Pancreas (tissue), 10 donors: ENCODE data around the gene TAF1A. TPM values are rescaled to one million over a fixed set of nuclear protein-coding genes. Genes with fewer than 3 reads are reported as not detected.

ENCODE experiments used
- ATAC-seq, 4 donors: fragments of 200-7000 bp; cut with Tn5 transposase; one replicate each; pipeline versions ENCODE4 v1.8.0 to v1.9.1; 2020; ENCODE audit warnings: mild to moderate bottlenecking in 4 of 4, moderate library complexity in 4 of 4
- DNase-seq, 6 donors: peaks; one replicate each; pipeline ENCODE4 v3.0.0-alpha.2; 2020
- FAIRE-seq: peaks from 2 replicates; lab custom pipeline; 2012; peaks lifted over from hg19 to GRCh38; lab: Jason Lieb, UNC
- H3K27ac ChIP-seq, 4 donors: fragments of 200-600 bp; sonication (generic); 1 replicate in 3 of 4; 2 replicates in 1 of 4; pipeline versions ENCODE4 v1.5.0 to v1.8.0; 2020
- H3K27me3 ChIP-seq, 4 donors: fragments of 200-600 bp; one replicate each; pipeline ENCODE4 v1.8.0; 2021
- H3K36me3 ChIP-seq, 3 donors: fragments of 200-600 bp; sonication (generic) in 1 of 3; one replicate each; pipeline versions ENCODE4 v1.5.0 to v1.8.0; 2020 to 2021
- H3K4me1 ChIP-seq, 3 donors: fragments of 200-600 bp; one replicate each; pipeline ENCODE4 v1.8.0; 2021
- H3K4me3 ChIP-seq, 4 donors: fragments of 200-600 bp; sonication (generic) in 2 of 4; one replicate each; pipeline versions ENCODE4 v1.5.0 to v1.8.0; 2020 to 2021
- H3K9me3 ChIP-seq, 4 donors: fragments of 200-600 bp; one replicate each; pipeline ENCODE4 v1.8.0; 2021
- CTCF ChIP-seq, 4 donors: fragments of 200-600 bp; sonication (generic) in 3 of 4; IDR thresholded peaks; one replicate each; pipeline versions ENCODE4 v1.5.0 to v1.8.0; 2021; ENCODE audit warnings: antibody characterized with exemption in 4 of 4
- WGBS, 2 donors: extraction: QIAGEN DNeasy Blood & Tissue Kit; methylation state at CpG; one replicate each; pipeline ENCODE4 v1.1.7; 2013; 5-methylcytosine and 5-hydroxymethylcytosine counted together
- intact Hi-C, 3 donors: fragments of 100-400 bp; cut with DNase I; formaldehyde crosslinking; loops; one replicate each; pipeline versions ENCODE4 v1.11.1 to v1.14.2; 2022
- polyA plus RNA-seq, 2 donors: library from polyadenylated mRNA; stranded (reverse); fragments of 200-250 nt; gene quantifications; one replicate each; pipeline ENCODE4 v1.2.3, GENCODE V29; 2013
- total RNA-seq, 6 donors: library from RNA; stranded (reverse); fragmentation: NEBNext Ultra II Directional in 4 of 6; extraction: Animal tissue kit (Norgen Biotek cat#: 25700) in 4 of 6; gene quantifications; one replicate each; pipeline versions ENCODE4 v1.2.1 to v1.2.4, GENCODE V29; 2021 to 2023
- donor health status: healthy with polysubstance abuse.
- donor health status: DM: no; HTN: no; CAD: no; lungs with moderate emphysema.
- donor health status: DM: no; HTN: no; CAD: no.
- donor health status: control.
- donor health status: control.
- donor health status: Bipolar disorder and iron deficiency.
- donor health status: DM: yes; HTN: yes; CAD: no.
- donor health status: DM: no; HTN: no; CAD: no.
- donor health status: DM: no; HTN: no; CAD: no.
- donor health status: DM: yes; HTN: yes; CAD: no.

The TAF1A gene
- total and polyA plus RNA-seq, 8 donors = 1.4 to 4.1 (median 2.0) TPM

- H3K27ac ChIP-seq = no peak overlapping the region
- no peak for TF ChIP-seq CTCF (IDR thresholded peaks at IDR 0.05)
- H3K27me3 ChIP-seq = no peaks in the 10 kb centered on the region
- ATAC-seq (no peak), FAIRE-seq (no peak), DNase-seq (no peak)
- H3K4me1 ChIP-seq = no peaks in the 10 kb centered on the region
- WGBS, 2 donors = 78 to 86% methylated on average over 8 of the region's 8 CpGs
- H3K36me3 ChIP-seq = no peaks in the 10 kb centered on the region
- intact Hi-C loops = no loop called here
- H3K9me3 ChIP-seq = no peaks in the 10 kb centered on the region
- no peak overlapping the region for H3K4me3 ChIP-seq
Measured at GRCh38 chr1:222522105-222522915, 67.4 kb downstream of the TAF1A start.

GRCh38 chr1:222521299-222522104 lies 68.2 kb downstream of the TAF1A start:
- DNase-seq (no peak), FAIRE-seq (no peak), ATAC-seq (no peak)
- Histone ChIP-seq H3K9me3 (no peaks in the 10 kb centered on the region), H3K36me3 (no peaks in the 10 kb centered on the region), H3K4me3 (no peak overlapping the region), H3K27me3 (no peaks in the 10 kb centered on the region), H3K27ac (no peak overlapping the region), H3K4me1 (no peaks in the 10 kb centered on the region)
- intact Hi-C loops = no loop called here
- no peak for TF ChIP-seq CTCF (IDR thresholded peaks at IDR 0.05)
- WGBS, 2 donors = 81% methylated on average over 7 of the region's 7 CpGs

Other genes starting within 250 kb of the TAF1A start
- gene HHIPL2, start 41.8 kb downstream of the TAF1A start, total RNA-seq = under 1 TPM in 3 of 6 donors, not detected in 3; 0.06 to 0.46 (median 0.28) TPM
- gene HHIPL2, start 41.8 kb downstream of the TAF1A start, polyA plus RNA-seq = 1 to 10 TPM in 1 of 2 donors, under 1 TPM in 1; 0.46 to 1.3 TPM
- 10 to 100 TPM; 40.7 to 59.7 (median 52.3) TPM for gene MIA3, start 28.2 kb upstream of the TAF1A start, total RNA-seq
- 10 to 100 TPM; 26.9 to 29.8 TPM for gene MIA3, start 28.2 kb upstream of the TAF1A start, polyA plus RNA-seq
- gene AIDA, start 122.6 kb upstream of the TAF1A start, total RNA-seq = 10 to 100 TPM; 20.1 to 41.9 (median 28.7) TPM
- 10 to 100 TPM; 22.4 to 22.5 TPM for gene AIDA, start 122.6 kb upstream of the TAF1A start, polyA plus RNA-seq
- gene BROX, start 122.6 kb upstream of the TAF1A start, total RNA-seq = 10 to 100 TPM; 13.6 to 30.5 (median 16.2) TPM
- gene BROX, start 122.6 kb upstream of the TAF1A start, polyA plus RNA-seq = 10 to 100 TPM in 1 of 2 donors, 1 to 10 TPM in 1; 9.8 to 10.8 TPM
- gene FAM177B, start 147.3 kb upstream of the TAF1A start, total RNA-seq = under 1 TPM in 5 of 6 donors, not detected in 1; 0.20 to 0.66 (median 0.32) TPM
- under 1 TPM; 0.16 to 0.42 TPM for gene FAM177B, start 147.3 kb upstream of the TAF1A start, polyA plus RNA-seq
- gene DISP1, start 225.1 kb upstream of the TAF1A start, total RNA-seq = 1 to 10 TPM; 1.9 to 6.2 (median 3.3) TPM
- gene DISP1, start 225.1 kb upstream of the TAF1A start, polyA plus RNA-seq = 1 to 10 TPM; 2.0 to 3.3 TPM